Activated CD8-positive, alpha-beta memory T cell treated with anti-CD3 and anti-CD28 coated beads for 48 hours (primary cell): ENCODE results near the gene CALML3.

Source experiments
- DNase-seq, 3 experiments: peaks; one replicate each; pipeline ENCODE4 v3.0.0-alpha.2; 2020; ENCODE audit warnings: low read depth in 2 of 3, low spot score in 2 of 3

Gene CALML3

GRCh38 chr10:5523796-5524574 lies 776 bp upstream of the CALML3 start:
- no peak for DNase-seq

GRCh38 chr10:5525561-5526341 lies 990 bp downstream of the CALML3 start:
- DNase-seq, result no peak

- DNase-seq, result no peak
Measured at GRCh38 chr10:5526691-5527331, 2.0 kb downstream of the CALML3 start.

GRCh38 chr10:5527332-5528200 lies 2.8 kb downstream of the CALML3 start:
- DNase-seq, result no peak

- DNase-seq, result no peak
Measured at GRCh38 chr10:5528989-5529701, 4.4 kb downstream of the CALML3 start.

- DNase-seq, result no peak
Measured at GRCh38 chr10:5529702-5530411, 5.1 kb downstream of the CALML3 start.

- no peak for DNase-seq
Measured at GRCh38 chr10:5530412-5530806, 5.6 kb downstream of the CALML3 start.

GRCh38 chr10:5530846-5531557 lies 6.2 kb downstream of the CALML3 start:
- DNase-seq, result no peak

- DNase-seq, result no peak
Measured at GRCh38 chr10:5531558-5532306, 7.0 kb downstream of the CALML3 start.

GRCh38 chr10:5532307-5532605 lies 7.5 kb downstream of the CALML3 start:
- DNase-seq, result no peak

- no peak for DNase-seq
Measured at GRCh38 chr10:5532618-5533097, 7.9 kb downstream of the CALML3 start.

- DNase-seq, result no peak
Measured at GRCh38 chr10:5533098-5533731, 8.5 kb downstream of the CALML3 start.

- DNase-seq, result no peak
Measured at GRCh38 chr10:5534051-5534821, 9.5 kb downstream of the CALML3 start.

GRCh38 chr10:5534880-5535856 lies 10.4 kb downstream of the CALML3 start:
- DNase-seq, result no peak

- DNase-seq, result no peak
Measured at GRCh38 chr10:5536486-5537081, 11.8 kb downstream of the CALML3 start.

GRCh38 chr10:5537684-5538083 lies 12.9 kb downstream of the CALML3 start:
- no peak for DNase-seq
